Measurements from ENCODE around the gene SPPL3. TPM values are rescaled to one million over a fixed set of nuclear protein-coding genes. Genes with fewer than 3 reads are reported as not detected.

Gene SPPL3
- total and polyA plus RNA-seq, 10 donors, result 9.0 to 76.9 (median 44.0) TPM

- WGBS, 5 donors, result 18 to 33% (median 26%) methylated on average over 5 of the region's 5 CpGs
- Histone ChIP-seq H3K27ac (peak overlapping the region in 7 of 8 donors; percentile 43 to 77 (median 56)), H3K4me3 (no peak overlapping the region), H3K27me3 (replicated peaks in 1 of 7) (no peaks in the 10 kb centered on the region), H3K36me3 (peaks cover 0 to 20% (median 3%) of the 10 kb centered on the region in 6 donors), H3K9me3 (no peaks in the 10 kb centered on the region), H3K4me1 (peaks cover 21 to 97% (median 70%) of the 10 kb centered on the region in 6 donors)
- intact Hi-C loops (cut with DNase I; ENCODE audit: low total_unique reads), result no loop called here
- TF ChIP-seq CTCF (IDR thresholded peaks at IDR 0.05 in 8 of 11, conservative IDR thresholded peaks at IDR 0.05 in 3 of 11), result no peak
- TF ChIP-seq POLR2AphosphoS5 (IDR thresholded peaks at IDR 0.05), result peak in 1 of 3 donors; percentile 15
- TF ChIP-seq POLR2A (IDR thresholded peaks at IDR 0.05), result no peak
- no peak for DNase-seq
These were observed 11.9 kb downstream of the SPPL3 start for GRCh38 chr12:120892265-120892664.

- Histone ChIP-seq H3K27ac (peak overlapping the region in 2 of 8 donors; percentile 64 to 77), H3K36me3 (peaks cover 0 to 20% (median 3%) of the 10 kb centered on the region in 6 donors), H3K9me3 (no peaks in the 10 kb centered on the region), H3K4me3 (no peak overlapping the region), H3K27me3 (replicated peaks in 1 of 7) (no peaks in the 10 kb centered on the region), H3K4me1 (peaks cover 27 to 97% (median 77%) of the 10 kb centered on the region in 6 donors)
- WGBS, 5 donors, result 70 to 94% (median 77%) methylated on average over 2 of the region's 2 CpGs
- intact Hi-C loops (cut with DNase I; ENCODE audit: low total_unique reads), result no loop called here
- DNase-seq, result no peak
- no peak for TF ChIP-seq CTCF (IDR thresholded peaks at IDR 0.05 in 8 of 11, conservative IDR thresholded peaks at IDR 0.05 in 3 of 11)
These were observed 13.2 kb downstream of the SPPL3 start for GRCh38 chr12:120890963-120891362.

- WGBS, 5 donors, result 55 to 76% (median 65%) methylated on average over 5 of the region's 5 CpGs
- intact Hi-C loops (cut with DNase I; ENCODE audit: low total_unique reads), result no loop called here
- no peaks in the 10 kb centered on the region for H3K36me3 ChIP-seq
- DNase-seq, result no peak
- H3K4me1 ChIP-seq, result peaks cover 36 to 97% (median 67%) of the 10 kb centered on the region in 6 donors
- H3K27me3 ChIP-seq (replicated peaks in 1 of 7), result no peaks in the 10 kb centered on the region
- no peaks in the 10 kb centered on the region for H3K9me3 ChIP-seq
- H3K4me3 ChIP-seq, result no peak overlapping the region
- TF ChIP-seq POLR2A (IDR thresholded peaks at IDR 0.05), result no peak
- no peak for TF ChIP-seq CTCF (IDR thresholded peaks at IDR 0.05 in 8 of 11, conservative IDR thresholded peaks at IDR 0.05 in 3 of 11)
- TF ChIP-seq POLR2AphosphoS5 (IDR thresholded peaks at IDR 0.05), result no peak
- H3K27ac ChIP-seq, result no peak overlapping the region
These were observed 16.7 kb downstream of the SPPL3 start for GRCh38 chr12:120887253-120888043.

- WGBS, 5 donors, result 44 to 60% (median 51%) methylated on average over 4 of the region's 4 CpGs
- no peaks in the 10 kb centered on the region for H3K9me3 ChIP-seq
- peak overlapping the region in 6 of 8 donors; percentile 5 to 41 (median 16) for H3K27ac ChIP-seq
- DNase-seq, result no peak
- no peak for TF ChIP-seq CTCF (IDR thresholded peaks at IDR 0.05 in 8 of 11, conservative IDR thresholded peaks at IDR 0.05 in 3 of 11)
- no peak for TF ChIP-seq POLR2AphosphoS5 (IDR thresholded peaks at IDR 0.05)
- no peak for TF ChIP-seq POLR2A (IDR thresholded peaks at IDR 0.05)
- no peak overlapping the region for H3K4me3 ChIP-seq
- intact Hi-C loops (cut with DNase I; ENCODE audit: low total_unique reads), result no loop called here
- H3K27me3 ChIP-seq (replicated peaks in 1 of 7), result no peaks in the 10 kb centered on the region
- no peaks in the 10 kb centered on the region for H3K36me3 ChIP-seq
- peaks cover 26 to 97% (median 62%) of the 10 kb centered on the region in 6 donors for H3K4me1 ChIP-seq
These were observed 17.7 kb downstream of the SPPL3 start for GRCh38 chr12:120886199-120887018.
